GM18499 (cell line): ENCODE results near the gene TMEM37.

ENCODE experiments used
- ATAC-seq: cut with Tn5 transposase; IDR thresholded peaks from one replicate; pipeline ENCODE4 v1.9.1; 2021; ENCODE audit warnings: moderate number of reproducible peaks; ENCODE audit not compliant: insufficient read depth, unreplicated experiment

TMEM37 gene

GRCh38 chr2:119416299-119416923 is 15.2 kb upstream of the TMEM37 start:
- peak; percentile 68 for ATAC-seq

DNA sequence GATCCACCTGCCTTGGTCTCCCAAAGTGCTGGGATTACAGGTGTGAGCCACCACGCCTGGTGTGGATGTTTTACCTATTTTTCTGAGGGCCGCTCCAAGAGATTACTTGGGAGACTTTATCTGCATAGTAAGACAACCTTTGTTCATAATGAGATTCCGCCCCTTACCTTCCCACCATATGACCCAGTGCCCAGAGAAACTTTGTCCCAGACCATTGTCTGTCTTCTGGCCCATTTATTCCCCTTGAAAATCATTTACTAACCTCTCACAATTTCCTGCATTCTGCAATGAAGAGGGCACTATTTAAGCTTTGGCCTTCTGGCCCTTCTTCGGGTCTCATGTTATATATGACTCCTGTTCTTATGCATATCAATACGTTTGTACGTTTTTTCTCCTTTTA is 13.7 kb upstream of the TMEM37 start:
- ATAC-seq: no peak

GRCh38 chr2:119419065-119419464 is 12.6 kb upstream of the TMEM37 start:
- ATAC-seq: no peak

DNA sequence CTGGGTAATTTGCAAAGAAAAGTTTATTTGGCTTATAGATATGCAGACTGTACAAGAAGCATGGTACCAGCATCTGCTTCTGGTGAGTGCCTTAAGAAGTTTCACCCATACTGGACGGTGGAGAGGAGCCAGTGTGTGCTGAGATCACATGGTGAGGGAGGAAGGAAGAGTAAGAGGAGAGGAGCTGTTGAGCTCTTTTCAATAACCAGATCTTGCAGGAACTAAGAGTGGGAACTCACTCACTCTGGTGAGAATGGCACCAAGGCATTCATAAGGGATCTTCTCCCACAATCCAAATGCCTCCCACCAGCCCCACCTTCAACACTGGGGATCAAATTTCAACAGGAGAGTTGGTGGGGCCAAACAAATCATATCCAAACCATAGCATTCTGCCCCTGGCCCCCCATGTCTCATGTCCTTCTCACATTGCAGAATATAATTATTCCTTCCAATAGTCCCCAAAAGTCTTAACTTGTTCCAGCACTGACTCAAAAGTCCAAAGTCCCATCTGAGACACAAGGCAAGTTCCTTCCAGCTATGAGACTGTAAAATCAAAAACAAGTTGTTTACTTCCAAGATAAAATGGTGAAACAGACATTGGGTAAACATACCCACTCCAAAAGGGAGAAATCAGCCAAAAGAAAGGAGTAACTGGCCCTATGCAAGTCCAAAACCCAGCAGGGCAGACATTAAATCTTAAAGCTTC is 11.7 kb upstream of the TMEM37 start:
- ATAC-seq: no peak

- no peak for ATAC-seq
Measured at GRCh38 chr2:119421304-119421703, 10.3 kb upstream of the TMEM37 start.

- no peak for ATAC-seq
Measured at GRCh38 chr2:119421741-119422140, 9.9 kb upstream of the TMEM37 start.

GRCh38 chr2:119422360-119423107 is 9.1 kb upstream of the TMEM37 start:
- no peak for ATAC-seq

- ATAC-seq: no peak
Measured at GRCh38 chr2:119423108-119423444, 8.6 kb upstream of the TMEM37 start.

- ATAC-seq: no peak
Measured at GRCh38 chr2:119423811-119424210, 7.8 kb upstream of the TMEM37 start.

GRCh38 chr2:119424284-119425118 is 7.2 kb upstream of the TMEM37 start:
- no peak for ATAC-seq

GRCh38 chr2:119425119-119425405 is 6.6 kb upstream of the TMEM37 start:
- ATAC-seq: no peak

GRCh38 chr2:119425620-119426395 is 5.8 kb upstream of the TMEM37 start:
- ATAC-seq: no peak

GRCh38 chr2:119426396-119426675 is 5.3 kb upstream of the TMEM37 start:
- no peak for ATAC-seq

- ATAC-seq: no peak
Measured at GRCh38 chr2:119426801-119427395, 4.8 kb upstream of the TMEM37 start.

DNA sequence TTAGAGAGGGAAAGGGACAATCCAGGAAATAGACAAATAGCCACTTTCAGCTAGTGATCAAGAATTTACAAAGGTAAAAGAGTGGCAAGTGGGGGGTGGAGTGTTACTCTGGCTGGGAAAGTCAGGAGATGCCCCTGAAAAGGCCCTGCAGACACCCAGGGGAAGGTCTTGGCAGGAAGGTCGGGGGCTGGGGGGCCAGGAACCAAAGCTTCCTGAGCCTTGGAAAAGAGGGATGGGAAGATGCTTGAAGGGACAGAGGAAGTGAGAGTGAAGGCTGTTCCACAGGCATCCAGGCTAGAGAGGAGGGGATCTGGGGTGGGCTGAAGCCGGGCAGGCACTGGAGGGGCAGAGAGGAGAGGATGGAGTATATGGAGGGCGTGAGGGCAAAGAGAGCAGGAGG is 3.9 kb upstream of the TMEM37 start:
- ATAC-seq: no peak

- no peak for ATAC-seq
Measured at GRCh38 chr2:119428488-119429224, 3.0 kb upstream of the TMEM37 start.

DNA sequence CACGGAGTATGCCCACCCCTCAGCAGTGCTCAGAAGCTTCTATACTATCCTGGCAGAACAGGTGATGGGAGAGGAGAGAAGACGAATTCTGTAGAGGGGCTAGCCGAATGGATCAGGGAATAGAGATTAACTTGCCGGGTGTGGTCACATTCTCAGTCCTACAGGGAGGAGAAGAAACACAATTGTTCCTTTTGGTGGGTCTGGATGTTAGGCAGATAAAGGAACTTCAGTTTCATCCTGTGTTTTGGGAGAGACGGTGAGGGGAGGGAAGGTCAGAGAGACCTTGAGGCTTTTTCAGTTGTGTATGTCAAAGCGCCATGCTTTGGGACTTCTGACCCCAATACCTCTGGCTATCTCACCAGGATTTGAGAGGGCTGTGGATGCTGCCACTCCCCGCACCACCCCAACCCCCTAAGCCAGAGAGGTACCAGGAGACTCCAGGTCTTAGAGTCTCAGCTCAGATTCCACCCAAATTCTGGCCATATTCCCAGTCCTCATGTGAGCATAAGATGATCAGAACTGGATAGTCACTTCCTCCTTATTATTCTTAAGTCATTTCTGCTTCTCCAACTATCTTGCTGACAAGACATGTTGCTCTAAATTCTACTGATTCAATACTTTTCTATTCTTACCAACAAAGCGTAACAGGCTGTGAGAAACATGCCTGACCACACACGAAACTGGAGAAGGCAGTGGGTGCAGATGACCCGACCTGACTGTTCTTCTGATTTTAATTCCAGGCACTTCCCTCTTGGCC is 2.3 kb upstream of the TMEM37 start:
- no peak for ATAC-seq

GRCh38 chr2:119430023-119430498 is 1.6 kb upstream of the TMEM37 start:
- ATAC-seq: no peak
